HG02763 (cell line): ENCODE results near the gene PDZK1IP1.
"Not testable (repeated sequence)": the region's sequence is repeated elsewhere in the genome, so short reads cannot be mapped to it uniquely, and the experiment has no call there.

ENCODE experiments used
- ATAC-seq: cut with Tn5 transposase; IDR thresholded peaks from one replicate; pipeline ENCODE4 v1.9.1; 2021; ENCODE audit warnings: mild to moderate bottlenecking, moderate library complexity; ENCODE audit not compliant: unreplicated experiment

The PDZK1IP1 gene

GRCh38 chr1:47198214-47198613 is 8.4 kb upstream of the PDZK1IP1 start:
- ATAC-seq: no peak

DNA sequence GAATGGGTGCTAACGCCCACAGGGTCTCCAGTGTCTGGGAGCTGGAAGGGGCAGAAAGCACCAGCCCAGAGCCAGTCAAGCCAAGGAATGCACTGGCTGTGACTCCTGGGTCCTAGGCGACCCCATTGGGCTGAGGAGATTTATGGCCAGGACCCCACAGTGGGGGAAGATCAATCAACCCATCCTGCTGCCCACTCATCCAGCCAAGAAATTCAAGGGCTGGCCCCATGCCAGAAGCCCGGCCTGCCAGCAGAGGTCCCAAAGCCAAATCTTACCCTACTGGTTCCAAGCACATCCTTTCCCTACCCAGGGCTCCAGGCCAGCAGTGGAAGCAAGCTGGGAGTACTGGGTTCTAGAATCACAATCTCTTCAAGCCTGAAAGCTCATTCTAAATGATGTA is 6.8 kb upstream of the PDZK1IP1 start:
- no peak for ATAC-seq

DNA sequence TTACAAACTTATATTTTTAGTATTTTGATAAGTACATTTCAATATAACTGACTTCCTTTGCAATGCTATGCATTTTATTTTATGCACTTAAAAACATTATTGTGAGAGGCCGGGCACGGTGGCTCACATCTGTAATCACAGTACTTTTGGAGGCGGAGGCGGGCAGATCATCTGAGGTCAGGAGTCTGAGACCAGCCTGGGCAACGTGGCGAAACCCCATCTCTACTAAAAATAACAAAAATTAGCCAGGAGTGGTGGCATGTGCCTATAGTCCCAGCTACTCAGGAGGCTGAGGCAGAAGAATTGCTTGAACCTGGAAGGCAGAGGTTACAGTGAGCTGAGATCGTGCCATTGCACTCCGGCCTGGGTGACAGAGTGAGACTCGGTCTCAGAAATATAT is 6.1 kb upstream of the PDZK1IP1 start:
- not testable (repeated sequence) for ATAC-seq

GRCh38 chr1:47194311-47194710 is 4.5 kb upstream of the PDZK1IP1 start:
- no peak for ATAC-seq

GRCh38 chr1:47193496-47193895 is 3.7 kb upstream of the PDZK1IP1 start:
- not testable (repeated sequence) for ATAC-seq

DNA sequence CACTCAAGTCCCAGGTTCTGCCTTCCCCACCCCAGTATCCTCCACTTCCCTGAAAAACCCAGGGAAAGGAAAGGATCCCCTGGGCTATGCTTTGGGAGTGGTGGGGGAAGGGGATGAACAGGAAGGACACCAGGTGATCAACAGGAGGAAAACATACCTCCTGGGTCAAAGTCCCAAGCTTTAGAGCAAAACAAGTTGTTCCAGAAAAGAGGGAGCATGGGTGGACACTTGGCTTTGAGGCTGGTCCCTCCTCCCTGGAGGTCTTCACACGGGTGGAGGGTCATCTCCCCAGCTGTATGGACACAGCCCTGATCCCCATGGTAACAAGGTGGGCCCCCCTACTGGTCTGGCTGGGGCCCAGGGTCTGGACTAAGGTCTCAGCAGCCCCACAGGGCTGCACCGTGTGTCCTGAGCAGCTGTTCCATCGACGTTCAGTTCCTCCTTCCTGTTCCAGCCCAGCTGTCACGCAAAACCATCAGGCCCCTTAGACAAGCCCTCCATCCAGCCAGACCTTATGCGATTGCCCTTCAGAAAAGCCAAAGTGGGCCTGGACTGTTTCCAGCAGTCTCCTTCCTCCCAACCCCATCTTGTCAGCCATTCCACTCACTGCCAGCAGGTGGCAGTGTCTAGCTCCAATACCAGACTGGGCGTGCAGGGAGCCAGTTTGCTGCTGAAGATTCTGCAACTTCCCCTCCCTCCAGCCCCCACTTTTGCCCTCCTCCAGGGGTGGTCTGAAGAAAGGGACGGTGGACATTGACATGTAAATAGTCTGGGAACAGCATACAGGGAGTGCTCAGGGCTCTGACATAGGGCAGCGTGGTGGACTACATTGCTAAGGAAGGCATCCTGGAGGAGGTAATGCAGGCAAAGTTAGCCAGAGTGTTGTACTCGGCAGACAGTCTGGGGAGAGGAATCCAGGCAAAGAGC is 2.9 kb upstream of the PDZK1IP1 start:
- no peak for ATAC-seq

DNA sequence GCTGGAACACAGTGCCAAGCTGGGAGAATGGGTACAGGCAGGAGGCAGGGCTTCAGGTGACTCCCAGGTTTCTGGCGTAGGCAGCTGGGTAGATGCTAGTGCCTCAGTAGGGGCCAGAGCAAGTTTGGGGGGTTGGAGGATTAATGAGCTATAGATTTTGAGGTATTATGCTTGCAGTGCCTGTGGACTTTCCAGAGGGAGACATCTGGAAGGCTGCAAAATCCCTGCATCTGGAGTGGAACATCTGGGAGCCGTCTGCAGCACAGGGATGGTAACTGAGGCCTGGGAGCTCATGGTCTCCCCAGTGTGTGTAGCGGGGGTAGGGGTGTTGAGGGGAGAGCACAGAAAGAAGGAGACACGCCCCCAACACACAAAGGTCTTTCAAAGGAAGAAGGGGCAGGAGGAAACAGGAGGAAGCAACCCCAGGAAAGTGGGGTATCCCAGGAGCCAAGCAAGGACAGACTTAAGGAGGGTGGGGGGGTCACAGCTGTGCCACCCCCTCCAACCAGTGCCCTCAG is 2.2 kb upstream of the PDZK1IP1 start:
- no peak for ATAC-seq

DNA sequence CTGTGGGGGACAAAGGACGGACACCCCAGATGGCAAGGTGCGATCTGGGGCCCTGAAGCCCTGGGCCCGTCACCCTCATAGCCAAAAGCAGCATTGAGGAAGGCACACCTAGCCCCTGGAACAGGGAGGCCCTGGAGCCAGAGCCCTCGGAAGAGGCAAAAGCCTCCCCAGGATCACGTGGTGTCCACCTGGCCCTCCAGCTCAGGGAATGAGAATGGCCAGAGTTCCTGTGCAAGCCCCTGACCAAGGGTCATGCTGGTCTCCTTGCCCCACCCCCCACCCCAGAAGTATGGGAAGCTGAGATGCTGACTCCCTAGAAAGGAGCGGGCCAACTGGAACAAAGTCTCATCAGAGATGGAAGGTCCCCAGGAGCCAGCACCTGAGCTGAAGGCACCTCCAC is 1.0 kb upstream of the PDZK1IP1 start:
- no peak for ATAC-seq

GRCh38 chr1:47190509-47190855 is 646 bp upstream of the PDZK1IP1 start:
- no peak for ATAC-seq

DNA sequence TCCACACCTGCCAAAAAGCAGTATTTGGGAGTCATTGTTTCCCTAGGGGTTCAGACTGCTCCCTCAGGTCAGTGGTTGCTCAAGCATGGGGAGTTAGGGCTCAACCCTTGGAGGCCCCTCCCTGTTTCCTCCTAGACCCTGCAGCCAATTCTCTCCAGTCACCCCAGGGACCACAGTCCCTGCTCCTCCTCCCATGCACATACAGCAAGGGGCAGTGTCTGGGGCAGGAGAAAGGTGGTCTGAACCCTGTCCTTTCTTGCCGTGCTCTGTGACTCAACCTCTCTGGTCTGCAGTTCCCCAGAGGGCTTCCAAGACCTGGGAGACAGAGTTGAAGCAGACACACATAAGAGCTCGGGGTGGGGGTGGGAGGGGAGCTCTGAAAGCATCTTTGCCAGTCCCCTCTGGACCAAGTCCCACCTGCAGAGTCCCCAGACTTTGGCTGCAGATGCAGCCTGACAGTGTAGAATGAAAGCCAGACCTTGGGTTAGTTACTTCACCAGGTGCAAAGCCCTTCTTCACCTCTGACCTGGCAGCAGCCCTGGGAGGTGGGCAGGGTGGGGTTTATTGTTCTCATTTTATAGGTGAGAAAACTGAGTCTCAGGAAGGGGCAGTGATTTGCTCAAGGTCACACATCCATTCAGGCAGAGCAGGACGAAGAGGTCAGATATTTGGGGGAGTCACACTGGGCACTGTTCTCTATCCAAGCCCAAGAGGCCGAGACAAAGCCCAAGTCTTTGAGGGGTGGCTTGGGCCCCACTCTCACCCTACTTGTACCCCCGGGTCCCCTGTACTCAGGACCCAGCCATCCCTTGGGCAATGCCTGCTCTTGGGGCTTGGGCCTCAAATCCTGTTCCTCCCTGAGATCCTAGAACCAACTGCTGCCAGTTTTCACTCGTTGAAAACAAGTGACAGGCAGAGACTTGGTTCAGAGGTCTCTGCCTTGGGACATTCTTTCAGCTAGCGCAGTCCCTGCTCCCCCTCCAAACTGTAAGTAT is 748 bp downstream of the PDZK1IP1 start:
- no peak for ATAC-seq

DNA sequence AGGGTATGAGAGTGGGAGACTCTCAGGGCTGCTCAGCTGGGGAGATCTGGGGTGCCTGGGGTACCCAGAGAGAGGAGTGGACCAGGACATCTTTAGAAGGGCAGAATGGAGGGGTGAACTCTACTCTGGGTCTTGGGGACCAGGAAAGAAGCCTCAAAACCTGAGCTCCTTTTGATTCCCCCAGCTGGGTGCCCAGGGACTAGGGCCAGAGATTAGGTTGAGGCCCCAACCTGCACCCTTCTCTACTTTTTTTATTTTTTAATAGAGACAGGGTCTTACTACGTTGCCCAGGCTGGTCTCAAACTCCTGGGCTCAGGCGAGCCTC is 1.9 kb downstream of the PDZK1IP1 start:
- no peak for ATAC-seq

DNA sequence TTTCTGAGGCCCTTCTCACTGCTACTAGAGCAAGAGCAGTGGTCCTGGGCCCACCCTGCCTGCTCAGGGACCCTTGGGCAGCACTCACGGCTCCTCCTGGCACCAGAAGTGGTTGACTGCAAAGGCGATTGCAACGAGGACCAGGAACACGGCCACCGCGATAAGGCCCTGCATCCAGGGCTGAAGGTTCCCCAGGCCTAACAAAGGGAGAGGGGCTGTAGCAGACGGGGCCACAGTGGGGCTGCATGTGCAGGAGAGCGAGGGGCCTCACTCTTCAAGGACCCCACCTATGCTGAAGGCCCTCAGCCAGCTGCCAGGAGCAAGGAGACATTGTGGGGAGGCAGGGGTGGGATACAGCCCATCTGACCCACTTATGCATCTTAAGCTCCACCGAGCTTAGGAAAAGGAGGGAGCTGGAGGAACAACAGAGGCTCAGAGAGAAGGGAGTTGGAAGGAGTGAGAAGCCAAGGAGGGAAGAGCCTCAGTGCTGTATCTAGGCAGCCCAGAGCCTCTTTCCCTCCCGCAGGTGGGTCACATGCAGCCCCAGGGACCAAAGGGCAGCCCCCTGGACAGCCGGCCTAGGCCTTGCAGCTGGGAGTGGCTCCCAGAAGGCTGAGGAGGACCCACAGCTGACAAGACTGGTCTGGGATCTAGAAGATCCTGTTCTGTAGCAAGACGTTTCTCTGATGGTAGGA is 2.5 kb downstream of the PDZK1IP1 start:
- no peak for ATAC-seq

GRCh38 chr1:47186267-47187185 is 3.3 kb downstream of the PDZK1IP1 start:
- no peak for ATAC-seq

DNA sequence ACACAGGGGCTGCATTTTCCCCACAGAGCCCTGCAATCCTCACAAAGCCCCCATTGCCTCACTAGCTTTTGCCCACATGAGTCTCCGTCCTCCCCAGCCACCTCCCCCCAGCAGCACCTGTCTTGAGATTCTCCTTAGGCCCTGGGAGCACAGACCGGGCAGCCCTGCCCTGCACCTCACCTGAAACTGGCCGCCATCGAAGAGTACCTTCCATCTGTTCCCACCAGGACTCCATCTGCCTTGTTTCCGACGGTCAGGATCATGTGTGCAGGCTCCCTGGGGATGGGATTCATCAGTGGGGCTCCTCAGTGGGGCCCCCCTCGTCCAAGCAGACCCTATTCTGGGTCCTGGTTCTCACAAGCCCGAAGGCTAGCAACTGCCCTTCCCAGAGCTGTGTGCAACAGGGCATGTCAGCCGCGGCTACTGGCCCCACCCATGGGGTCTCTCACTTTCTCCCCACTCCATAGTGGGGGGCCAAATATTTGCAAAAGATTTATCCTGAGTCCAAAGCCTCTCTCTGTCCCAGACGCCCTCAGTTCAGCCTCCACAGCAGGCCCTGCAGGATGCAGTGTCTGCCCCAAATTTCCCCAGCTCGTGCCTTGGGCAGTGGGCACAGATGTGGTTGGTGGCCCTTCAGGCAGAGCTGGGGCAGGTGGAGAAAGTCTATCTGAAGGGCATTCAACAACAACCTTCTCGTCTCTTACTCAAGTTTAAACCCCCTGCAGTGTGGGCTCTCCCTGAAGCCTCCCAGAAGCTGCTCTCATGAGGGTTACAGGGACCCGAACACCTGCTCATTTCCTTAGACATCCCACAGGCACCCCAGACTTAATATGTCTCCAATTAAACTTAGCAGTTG is 4.8 kb downstream of the PDZK1IP1 start:
- ATAC-seq: no peak

DNA sequence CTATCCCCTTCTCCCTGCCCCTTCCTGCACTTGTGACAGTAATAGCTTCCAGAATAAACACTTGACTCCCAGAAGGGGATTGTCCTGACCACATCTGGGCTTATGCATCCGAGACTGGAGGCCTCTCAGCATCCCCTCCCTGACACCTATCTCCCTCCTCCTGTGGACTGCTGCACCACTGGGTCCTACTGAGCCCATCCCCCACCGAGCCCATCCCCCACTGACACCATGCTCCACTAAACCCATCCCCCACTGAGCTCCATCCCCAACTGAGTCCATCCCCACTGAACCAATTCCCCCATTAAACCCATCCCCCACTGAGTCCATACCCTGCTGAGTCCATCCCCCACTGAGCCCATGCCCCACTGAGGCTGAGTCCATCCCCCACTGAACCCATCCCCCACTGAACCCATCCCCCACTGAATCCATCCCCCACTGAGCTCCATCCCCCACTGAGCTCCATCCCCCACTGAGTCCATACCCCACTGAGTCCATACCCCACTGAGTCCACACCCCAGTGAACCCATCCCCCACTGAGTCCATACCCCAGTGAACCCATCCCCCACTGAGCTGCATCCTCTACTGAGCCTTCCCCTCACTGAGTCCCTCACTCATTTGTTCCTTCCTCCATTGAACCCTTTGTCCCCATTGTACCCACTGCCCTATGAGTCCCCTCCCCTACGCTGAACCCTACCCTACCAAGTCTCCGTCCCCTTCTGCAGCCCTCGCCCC is 5.6 kb downstream of the PDZK1IP1 start:
- no peak for ATAC-seq

DNA sequence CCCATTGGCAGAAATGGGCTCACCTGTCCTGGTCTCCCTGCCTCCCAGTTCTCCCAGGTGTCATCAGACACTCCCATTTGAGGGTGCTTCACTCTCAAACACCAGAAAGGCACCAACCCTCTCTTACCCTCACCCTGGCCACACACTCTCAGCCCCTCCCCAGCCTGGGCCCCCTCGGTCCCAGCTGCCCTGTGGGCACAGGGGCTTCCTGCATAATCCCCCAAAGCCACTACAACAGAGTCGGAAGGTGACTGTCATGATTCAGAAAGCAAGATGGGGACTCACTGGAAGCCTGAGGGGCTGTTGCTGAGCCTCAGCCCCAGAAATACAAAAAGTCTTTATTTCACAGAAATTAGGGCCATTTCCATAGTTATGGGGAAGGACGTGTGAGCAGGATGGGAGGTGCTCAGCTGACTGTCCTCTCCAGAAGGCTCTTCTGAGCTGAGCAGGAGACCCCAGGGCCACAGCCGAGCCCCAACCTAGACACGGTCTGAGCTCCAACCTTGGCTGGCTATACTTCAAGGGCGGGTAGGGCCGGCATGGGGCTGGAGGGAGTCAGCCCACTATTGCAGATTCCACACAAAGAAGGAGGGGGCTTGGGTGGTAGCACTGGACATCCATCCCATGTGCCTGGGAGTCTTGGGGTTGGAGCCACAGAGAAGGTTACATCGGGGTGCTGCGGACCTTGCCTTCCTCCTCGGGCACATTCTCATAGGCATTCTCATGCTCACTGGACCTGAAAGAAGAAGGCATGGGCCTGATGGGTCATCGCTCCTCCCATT is 6.3 kb downstream of the PDZK1IP1 start:
- ATAC-seq: no peak

DNA sequence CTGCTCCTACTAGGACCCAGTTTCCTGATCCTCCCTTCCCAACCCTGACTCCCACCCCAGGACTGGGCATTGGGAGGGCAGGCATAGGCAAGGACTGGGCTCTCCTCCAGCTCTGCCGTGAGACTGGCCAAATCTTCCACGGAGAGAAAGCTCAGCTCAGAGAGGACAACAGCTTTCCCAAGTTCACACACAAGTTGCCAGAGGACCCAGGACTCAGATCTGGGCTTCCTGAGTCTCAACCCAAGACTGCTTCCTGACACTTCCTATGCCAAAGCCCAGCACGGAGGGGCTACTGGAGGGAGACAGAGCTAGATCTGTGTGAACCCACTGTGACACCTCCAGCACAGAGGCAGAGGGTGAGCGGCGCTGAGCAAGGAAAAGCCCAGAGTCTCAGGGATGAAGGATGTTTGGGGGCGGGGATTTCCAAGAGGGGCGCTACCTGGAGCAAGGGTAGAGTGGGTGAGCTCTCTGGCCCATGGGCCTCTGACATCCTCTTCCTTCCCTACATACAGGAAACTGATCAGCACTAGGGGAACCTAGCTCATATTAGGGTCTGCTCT is 7.1 kb downstream of the PDZK1IP1 start:
- no peak for ATAC-seq
